ENCODE measurements around the gene ZPBP. TPM values are rescaled to one million over a fixed set of nuclear protein-coding genes. Genes with fewer than 3 reads are reported as not detected.

Gene ZPBP, protein sequence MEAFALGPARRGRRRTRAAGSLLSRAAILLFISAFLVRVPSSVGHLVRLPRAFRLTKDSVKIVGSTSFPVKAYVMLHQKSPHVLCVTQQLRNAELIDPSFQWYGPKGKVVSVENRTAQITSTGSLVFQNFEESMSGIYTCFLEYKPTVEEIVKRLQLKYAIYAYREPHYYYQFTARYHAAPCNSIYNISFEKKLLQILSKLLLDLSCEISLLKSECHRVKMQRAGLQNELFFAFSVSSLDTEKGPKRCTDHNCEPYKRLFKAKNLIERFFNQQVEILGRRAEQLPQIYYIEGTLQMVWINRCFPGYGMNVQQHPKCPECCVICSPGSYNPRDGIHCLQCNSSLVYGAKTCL
- not detected for total RNA-seq

DNA sequence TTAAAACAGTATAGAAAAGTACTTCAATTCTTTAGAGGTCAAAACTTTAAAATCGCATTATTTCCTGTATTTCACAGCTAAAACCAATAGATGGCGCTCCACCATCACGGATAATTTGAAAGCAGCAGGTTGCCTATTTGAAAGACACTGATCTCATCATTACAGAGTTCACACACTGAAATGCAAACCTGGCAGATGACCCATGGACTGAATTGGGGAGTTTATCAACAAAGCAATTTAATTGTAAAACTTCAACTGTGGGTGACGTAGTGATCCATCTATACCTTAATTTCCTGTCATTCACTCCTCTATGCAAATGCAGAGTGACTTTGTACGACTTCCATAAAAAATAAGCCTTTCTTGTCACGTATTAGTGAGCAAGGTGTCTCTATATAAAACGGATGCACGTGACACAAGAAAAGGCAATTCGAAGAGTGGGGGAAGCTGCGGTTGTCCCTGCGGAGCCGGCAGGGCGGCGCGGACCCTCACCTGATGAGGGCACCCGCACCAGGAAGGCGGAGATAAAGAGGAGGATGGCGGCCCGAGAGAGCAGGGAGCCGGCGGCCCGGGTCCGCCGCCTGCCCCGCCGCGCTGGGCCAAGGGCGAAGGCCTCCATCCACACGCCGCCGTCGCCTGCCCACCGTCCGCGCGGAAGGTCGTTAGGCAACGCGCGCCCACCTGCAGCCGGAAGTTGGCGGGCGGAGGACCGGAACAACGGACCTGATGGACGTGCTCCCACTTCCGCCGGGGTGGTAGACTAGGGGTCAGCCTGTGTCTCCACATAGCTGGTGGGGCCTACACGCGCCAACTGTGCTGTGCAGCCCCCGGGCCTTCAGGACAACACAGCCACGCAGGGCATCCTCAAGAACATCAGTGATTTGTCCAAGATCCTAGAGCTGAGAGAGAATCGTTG lies at the start of gene ZPBP:
TSS of gene ZPBP (minus strand) at position 668 of the 913 bp plus-strand sequence. CDS start at position 616, 52 bp downstream.
- H3K27me3 ChIP-seq (ENCODE audit: insufficient read depth, low read length), result no peaks in the 10 kb centered on the region
- peak within 1 kb of the TSS; percentile 37 for H3K4me3 ChIP-seq (ENCODE audit: low read length)
- H3K4me1 ChIP-seq (ENCODE audit: insufficient read depth, low read length), result peaks cover 7% of the 10 kb centered on the region
- H3K9me3 ChIP-seq (ENCODE audit: low read depth, low read length), result no peaks in the 10 kb centered on the region

DNA sequence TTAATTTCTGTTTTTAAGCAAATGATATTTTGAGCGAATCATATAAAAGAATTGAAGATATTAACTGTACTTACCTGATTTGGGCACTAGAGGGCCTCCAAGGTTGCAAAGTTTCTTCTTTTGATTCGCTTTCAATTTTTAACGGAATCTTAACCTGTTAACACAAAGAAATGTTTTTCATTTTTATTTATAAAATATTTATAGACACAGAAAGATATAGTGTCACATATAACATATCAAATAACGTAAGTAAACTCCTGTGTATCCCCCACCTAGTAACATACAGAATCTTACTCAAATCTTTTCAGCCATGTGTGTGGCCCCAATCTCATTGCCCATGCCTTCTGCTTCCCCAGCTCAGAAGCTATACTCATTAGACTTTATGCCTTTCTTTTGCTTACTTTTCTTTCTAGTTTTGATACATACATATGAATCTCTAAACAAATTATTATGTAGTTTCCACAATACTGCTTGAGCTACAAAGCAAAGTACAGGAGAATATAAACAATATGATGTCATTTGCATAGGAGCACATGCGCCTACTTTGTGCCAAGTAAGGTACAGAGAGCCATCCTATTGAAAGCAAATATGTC lies 49.5 kb upstream of the ZPBP start:
- Histone ChIP-seq H3K9me3 (ENCODE audit: low read depth, low read length) (no peaks in the 10 kb centered on the region), H3K4me3 (ENCODE audit: low read length) (no peak overlapping the region), H3K27me3 (ENCODE audit: insufficient read depth, low read length) (no peaks in the 10 kb centered on the region), H3K4me1 (ENCODE audit: insufficient read depth, low read length) (peaks cover 22% of the 10 kb centered on the region)

DNA sequence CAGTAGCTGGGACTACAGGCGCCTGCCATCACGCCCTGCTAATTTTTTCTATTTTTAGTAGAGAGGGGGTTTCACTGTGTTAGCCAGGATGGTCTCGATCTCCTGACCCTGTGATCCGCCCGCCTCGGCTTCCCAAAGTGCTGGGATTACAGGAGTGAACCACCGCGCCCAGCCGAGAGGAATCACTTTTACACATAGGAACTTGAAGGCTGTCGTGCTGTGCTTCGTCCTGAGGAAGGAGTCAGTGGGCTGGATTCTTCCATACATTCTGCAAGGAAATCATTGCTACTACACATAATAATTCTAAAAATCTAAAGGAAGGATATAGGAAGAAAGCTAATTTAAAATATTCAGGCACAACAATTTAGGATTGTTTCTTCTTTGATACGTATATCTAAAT lies 48.8 kb upstream of the ZPBP start:
- no peaks in the 10 kb centered on the region for H3K9me3 ChIP-seq (ENCODE audit: low read depth, low read length)
- H3K27me3 ChIP-seq (ENCODE audit: insufficient read depth, low read length), result no peaks in the 10 kb centered on the region
- H3K4me3 ChIP-seq (ENCODE audit: low read length), result no peak overlapping the region
- H3K4me1 ChIP-seq (ENCODE audit: insufficient read depth, low read length), result peaks cover 19% of the 10 kb centered on the region

DNA sequence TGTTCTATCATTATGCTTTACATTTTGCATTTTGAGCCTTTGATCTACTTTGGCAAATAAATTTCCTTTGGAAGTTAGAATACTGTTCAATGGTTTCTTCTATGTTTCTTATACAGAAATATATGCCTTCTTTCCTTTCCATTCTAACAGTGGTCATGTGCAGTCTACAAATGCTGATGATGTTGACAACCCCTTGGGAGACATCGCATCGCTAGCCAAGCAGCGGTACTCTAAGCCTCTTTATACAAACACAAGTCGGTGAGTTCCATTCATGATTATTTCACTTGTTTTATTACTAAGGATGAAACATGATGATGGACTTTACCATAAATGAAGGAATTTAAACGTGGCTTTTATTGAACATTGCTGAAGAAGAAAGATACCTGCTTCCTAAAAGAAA lies 48.1 kb upstream of the ZPBP start:
- peaks cover 13% of the 10 kb centered on the region for H3K4me1 ChIP-seq (ENCODE audit: insufficient read depth, low read length)
- no peaks in the 10 kb centered on the region for H3K27me3 ChIP-seq (ENCODE audit: insufficient read depth, low read length)
- H3K4me3 ChIP-seq (ENCODE audit: low read length), result no peak overlapping the region
- H3K9me3 ChIP-seq (ENCODE audit: low read depth, low read length), result no peaks in the 10 kb centered on the region

DNA sequence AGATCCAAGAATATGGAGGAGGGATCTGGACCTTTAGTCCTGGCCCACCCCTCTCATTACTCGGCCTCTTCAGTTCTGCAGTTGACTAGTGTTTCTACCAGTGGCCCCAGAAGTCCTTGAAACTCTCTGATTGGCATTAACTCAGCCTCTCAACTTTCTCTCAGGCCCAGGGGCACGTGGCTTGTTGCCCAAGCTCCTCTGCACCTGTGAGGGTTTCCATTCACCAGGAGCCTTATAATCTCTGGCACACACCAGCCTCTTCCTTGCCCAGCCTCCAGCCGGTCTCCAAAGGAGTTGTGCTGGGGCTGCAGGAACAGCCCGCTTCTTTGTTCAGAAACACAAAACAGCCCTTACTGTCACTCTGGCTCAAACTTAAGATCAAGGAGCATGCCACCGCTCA lies 47.6 kb upstream of the ZPBP start:
- no peaks in the 10 kb centered on the region for H3K9me3 ChIP-seq (ENCODE audit: low read depth, low read length)
- H3K4me3 ChIP-seq (ENCODE audit: low read length), result no peak overlapping the region
- peaks cover 8% of the 10 kb centered on the region for H3K4me1 ChIP-seq (ENCODE audit: insufficient read depth, low read length)
- no peaks in the 10 kb centered on the region for H3K27me3 ChIP-seq (ENCODE audit: insufficient read depth, low read length)

DNA sequence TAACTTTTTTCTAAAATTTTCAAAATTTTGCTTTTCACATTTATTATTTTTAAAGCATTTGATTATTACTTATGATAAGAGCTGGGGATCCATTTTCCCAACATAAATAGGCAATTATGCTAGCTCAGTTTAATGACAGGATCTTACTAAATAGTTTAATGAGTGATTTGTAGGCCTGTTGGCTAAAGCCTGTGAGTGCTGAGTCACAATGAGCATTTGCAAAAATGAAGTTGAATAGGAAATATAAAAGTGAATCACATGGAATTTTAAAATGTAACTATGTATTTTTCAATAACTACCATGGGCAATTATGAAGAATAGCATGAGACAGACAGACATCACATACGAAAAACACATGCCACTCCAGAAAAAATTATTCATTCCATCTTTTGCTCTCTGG lies 45.1 kb upstream of the ZPBP start:
- Histone ChIP-seq H3K4me3 (ENCODE audit: low read length) (no peak overlapping the region), H3K27me3 (ENCODE audit: insufficient read depth, low read length) (no peaks in the 10 kb centered on the region), H3K4me1 (ENCODE audit: insufficient read depth, low read length) (peaks cover 7% of the 10 kb centered on the region), H3K9me3 (ENCODE audit: low read depth, low read length) (no peaks in the 10 kb centered on the region)

DNA sequence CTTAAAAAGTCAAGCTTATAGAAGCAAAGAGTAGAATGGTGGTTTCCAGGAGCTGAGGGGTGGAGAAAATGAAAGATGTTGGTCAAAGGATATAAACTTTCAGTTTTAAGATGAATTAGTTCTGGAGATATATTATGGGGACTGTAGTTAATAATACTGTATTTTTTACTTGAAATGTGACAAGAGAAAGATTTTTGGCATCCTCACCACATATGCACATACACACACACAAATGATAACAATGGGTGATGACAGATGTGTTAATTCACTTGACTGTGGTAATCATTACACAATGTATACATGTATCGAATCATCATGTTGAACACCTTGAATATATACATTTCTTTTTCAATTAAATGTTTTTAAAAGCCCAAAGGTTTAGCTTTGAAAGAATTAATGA lies 32.7 kb upstream of the ZPBP start:
- no peaks in the 10 kb centered on the region for H3K27me3 ChIP-seq (ENCODE audit: insufficient read depth, low read length)
- H3K4me3 ChIP-seq (ENCODE audit: low read length), result no peak overlapping the region
- H3K9me3 ChIP-seq (ENCODE audit: low read depth, low read length), result no peaks in the 10 kb centered on the region

DNA sequence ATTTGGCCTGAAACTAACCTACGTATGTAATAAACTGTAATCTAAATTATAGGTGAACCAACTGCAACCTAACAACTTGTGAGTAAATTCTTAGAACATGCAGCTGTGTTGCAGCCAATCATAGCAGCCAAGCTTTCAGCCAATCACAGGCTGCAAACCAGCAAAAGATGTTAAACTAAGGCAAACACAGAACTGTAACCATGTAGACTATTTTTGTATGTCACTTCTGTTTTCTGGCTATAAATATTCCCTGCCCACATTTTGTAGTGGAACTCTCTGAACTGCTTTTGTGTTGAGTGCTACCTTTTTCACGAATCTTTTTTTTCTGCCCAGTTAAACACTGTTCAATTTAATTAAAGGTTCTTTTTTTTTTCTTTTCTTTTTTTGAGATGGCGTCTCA lies 28.2 kb upstream of the ZPBP start:
- Histone ChIP-seq H3K9me3 (ENCODE audit: low read depth, low read length) (no peaks in the 10 kb centered on the region), H3K27me3 (ENCODE audit: insufficient read depth, low read length) (no peaks in the 10 kb centered on the region), H3K4me1 (ENCODE audit: insufficient read depth, low read length) (no peaks in the 10 kb centered on the region), H3K4me3 (ENCODE audit: low read length) (no peak overlapping the region)

More for the DNA sequence above, 32.7 kb upstream of the ZPBP start:
- no peaks in the 10 kb centered on the region for H3K4me1 ChIP-seq (ENCODE audit: insufficient read depth, low read length)

DNA sequence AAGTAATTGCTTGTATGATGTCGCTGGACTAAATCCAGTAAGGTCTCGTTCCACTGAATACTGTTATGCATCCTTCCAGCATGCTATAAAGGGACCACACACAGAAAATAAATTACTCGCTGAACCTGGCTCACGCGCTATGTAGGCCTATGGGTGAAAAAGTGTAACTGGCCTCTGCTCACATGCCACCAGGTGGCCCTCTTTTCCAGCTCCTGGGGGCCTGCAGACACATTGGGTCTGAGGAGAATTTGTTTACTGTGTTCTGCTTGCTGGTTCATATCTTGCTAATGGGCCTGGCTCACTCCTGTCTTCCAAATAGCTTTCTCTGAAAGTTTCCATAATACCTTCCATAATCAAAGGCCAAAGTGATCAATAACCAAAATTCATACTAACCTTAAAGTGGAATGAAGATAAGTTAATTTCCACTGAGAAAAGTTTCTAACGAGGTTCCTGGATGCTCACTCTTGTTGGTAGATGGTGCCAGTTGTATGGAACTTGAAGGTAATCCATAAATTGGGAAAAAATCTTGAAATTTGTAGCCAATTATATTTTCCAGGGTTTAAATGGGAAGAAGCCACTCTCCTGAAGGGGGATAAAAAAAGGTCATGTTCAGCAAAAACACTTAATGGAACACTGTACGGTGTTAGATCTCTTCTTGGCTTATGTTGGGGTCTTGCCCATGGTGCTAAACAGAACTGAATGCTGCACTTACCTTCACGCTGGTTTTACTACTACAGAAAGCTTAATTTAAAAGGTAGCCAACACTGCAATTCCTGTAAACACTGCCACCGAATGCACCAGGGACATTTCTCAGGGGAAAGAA lies 27.0 kb upstream of the ZPBP start:
- Histone ChIP-seq H3K27me3 (ENCODE audit: insufficient read depth, low read length) (peaks cover 2% of the 10 kb centered on the region), H3K4me1 (ENCODE audit: insufficient read depth, low read length) (no peaks in the 10 kb centered on the region), H3K4me3 (ENCODE audit: low read length) (no peak overlapping the region), H3K9me3 (ENCODE audit: low read depth, low read length) (no peaks in the 10 kb centered on the region)

DNA sequence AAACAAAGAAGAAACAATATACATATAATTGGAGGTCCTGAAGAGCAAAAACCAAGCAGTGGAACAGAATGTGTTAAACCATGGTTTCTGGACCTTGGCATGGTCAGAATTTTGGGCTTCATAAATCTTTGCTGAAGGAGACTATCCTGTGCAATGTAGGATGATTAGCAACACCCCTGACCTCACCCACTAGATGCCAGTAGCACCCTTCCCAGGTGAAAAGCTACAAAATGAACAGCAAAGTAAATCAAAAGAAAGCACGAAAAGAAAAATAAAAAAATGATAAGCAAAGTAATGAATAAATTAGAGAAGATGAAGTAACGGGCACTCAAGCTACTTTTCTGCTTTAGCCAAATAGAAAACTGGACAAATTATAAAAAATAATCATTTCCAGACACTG lies 19.2 kb upstream of the ZPBP start:
- peaks cover 9% of the 10 kb centered on the region for H3K27me3 ChIP-seq (ENCODE audit: insufficient read depth, low read length)
- no peaks in the 10 kb centered on the region for H3K4me1 ChIP-seq (ENCODE audit: insufficient read depth, low read length)
- peaks cover 17% of the 10 kb centered on the region for H3K9me3 ChIP-seq (ENCODE audit: low read depth, low read length)
- H3K4me3 ChIP-seq (ENCODE audit: low read length), result no peak overlapping the region

DNA sequence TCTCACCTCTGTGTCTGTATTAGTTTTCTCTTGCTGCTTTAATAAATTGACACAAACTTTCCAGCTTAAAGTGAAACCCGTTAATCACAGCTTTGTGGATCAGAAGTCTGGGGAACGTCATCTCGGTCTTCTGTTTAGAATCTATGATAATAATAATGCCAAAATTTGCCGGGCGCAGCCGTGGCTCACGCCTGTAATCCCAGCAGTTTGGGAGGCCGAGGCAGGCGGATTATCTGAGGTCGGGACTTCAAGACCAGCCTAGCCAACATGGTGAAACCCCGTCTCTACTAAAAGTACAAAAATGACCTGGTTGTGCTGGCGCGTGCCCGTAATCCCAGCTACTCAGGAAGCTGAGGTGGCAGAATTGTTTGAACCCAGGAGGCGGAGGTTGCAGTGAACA lies 8.8 kb upstream of the ZPBP start:
- no peaks in the 10 kb centered on the region for H3K4me1 ChIP-seq (ENCODE audit: insufficient read depth, low read length)
- no peaks in the 10 kb centered on the region for H3K9me3 ChIP-seq (ENCODE audit: low read depth, low read length)
- H3K27me3 ChIP-seq (ENCODE audit: insufficient read depth, low read length), result no peaks in the 10 kb centered on the region
- no peak overlapping the region for H3K4me3 ChIP-seq (ENCODE audit: low read length)

DNA sequence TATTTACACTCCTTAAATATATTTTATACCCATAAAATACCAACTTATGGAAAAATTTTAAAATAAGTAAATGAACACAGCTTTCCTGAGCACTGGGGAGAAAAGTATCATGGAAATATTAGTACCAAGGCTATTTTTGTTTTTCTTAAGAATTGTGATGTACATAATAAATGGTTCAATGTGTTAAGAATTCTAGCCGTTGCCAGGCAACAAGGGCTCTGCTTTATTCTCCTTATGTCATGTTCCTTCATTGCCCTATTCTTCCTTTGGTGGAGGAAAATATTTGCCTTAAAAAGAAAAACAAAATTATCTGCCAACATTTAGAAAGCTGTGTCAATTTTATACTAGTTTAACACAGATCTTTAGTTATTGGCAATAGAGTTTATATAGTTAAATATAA lies 2.6 kb upstream of the ZPBP start:
- H3K27me3 ChIP-seq (ENCODE audit: insufficient read depth, low read length), result no peaks in the 10 kb centered on the region
- no peak overlapping the region for H3K4me3 ChIP-seq (ENCODE audit: low read length)
- H3K4me1 ChIP-seq (ENCODE audit: insufficient read depth, low read length), result peaks cover 7% of the 10 kb centered on the region
- H3K9me3 ChIP-seq (ENCODE audit: low read depth, low read length), result no peaks in the 10 kb centered on the region

DNA sequence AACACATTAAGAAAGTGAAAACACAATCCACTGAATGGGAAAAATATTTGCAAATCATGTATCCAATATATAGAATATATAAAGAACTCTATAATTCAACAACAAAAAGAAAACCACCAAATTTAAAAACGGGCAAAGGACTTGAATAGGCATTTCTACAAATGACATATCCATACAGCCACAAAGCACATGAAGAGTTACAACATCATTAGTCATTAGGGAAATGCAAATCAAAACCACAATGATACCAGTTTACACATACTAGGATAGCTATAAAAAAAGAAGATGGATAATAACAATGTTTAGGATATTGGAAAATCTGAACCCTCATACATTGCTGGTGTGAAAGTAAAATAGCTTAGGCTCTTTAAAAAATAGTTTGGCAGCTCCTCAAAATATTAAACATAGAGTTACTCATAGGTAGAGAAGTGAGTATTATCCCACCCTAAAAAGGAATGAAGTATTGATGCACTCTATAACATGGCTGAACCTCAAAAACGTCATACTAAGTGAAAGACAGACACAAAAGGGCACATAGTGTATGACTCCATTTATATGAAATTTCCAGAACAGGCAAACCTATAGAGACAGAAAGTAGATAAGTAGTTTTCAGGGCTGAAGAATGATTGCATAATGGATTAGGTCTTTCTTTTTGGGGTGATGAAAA lies 4.5 kb downstream of the ZPBP start:
- H3K4me1 ChIP-seq (ENCODE audit: insufficient read depth, low read length), result peaks cover 7% of the 10 kb centered on the region
- H3K9me3 ChIP-seq (ENCODE audit: low read depth, low read length), result no peaks in the 10 kb centered on the region
- H3K4me3 ChIP-seq (ENCODE audit: low read length), result no peak overlapping the region
- H3K27me3 ChIP-seq (ENCODE audit: insufficient read depth, low read length), result no peaks in the 10 kb centered on the region

DNA sequence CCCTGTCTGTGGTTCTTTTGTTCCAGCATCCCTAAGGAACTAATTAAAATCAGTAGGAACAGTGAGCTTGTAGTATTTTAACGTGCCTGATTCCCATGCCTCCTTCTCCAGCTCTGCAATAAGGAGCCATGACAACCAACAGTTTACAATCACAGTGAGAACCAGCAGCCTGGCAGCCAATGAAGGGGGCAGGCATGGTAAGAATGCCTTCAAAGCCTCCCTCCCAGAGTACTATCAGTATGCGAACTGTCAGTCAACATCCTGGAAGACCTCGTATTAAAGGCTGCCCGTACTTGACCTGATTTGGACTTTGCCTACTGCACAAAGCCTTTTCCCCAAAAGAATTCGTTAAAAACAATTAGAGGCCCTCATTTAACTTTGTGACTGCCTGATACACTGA lies 7.7 kb downstream of the ZPBP start:
- H3K27me3 ChIP-seq (ENCODE audit: insufficient read depth, low read length), result no peaks in the 10 kb centered on the region
- no peak overlapping the region for H3K4me3 ChIP-seq (ENCODE audit: low read length)

More for the DNA sequence above, 7.7 kb downstream of the ZPBP start:
- no peaks in the 10 kb centered on the region for H3K4me1 ChIP-seq (ENCODE audit: insufficient read depth, low read length)
- no peaks in the 10 kb centered on the region for H3K9me3 ChIP-seq (ENCODE audit: low read depth, low read length)

Data from mononuclear cell (primary cell).